CD8-positive, alpha-beta memory T cell (primary cell): Measurements from ENCODE around the gene GRM5. TPM values are rescaled to one million over a fixed set of nuclear protein-coding genes. Genes with fewer than 3 reads are reported as not detected.

ENCODE experiments used
- CTCF ChIA-PET: fragments of 350-600 bp; sonication (Branson Sonifier 250); formaldehyde crosslinking; loops from one replicate; lab custom pipeline; 2021; ENCODE audit warnings: antibody characterized with exemption; lab: Charles Lee
- POLR2A ChIA-PET: fragments of 350-600 bp; sonication (Branson Sonifier 250); formaldehyde crosslinking; loops from one replicate; lab custom pipeline; 2021; ENCODE audit warnings: antibody characterized with exemption; lab: Charles Lee
- DNase-seq, 5 donors: peaks; one replicate each; pipeline versions ENCODE4 v3.0.0 to v3.0.0-alpha.2; 2020 to 2022; ENCODE audit warnings: mixed read lengths in 1 of 5
- H3K27ac ChIP-seq: one replicate; pipeline ENCODE4 v1.7.0; 2013; ENCODE audit warnings: low read depth, mild to moderate bottlenecking, low read length, moderate library complexity
- H3K27me3 ChIP-seq: 2 replicates; pipeline ENCODE4 v1.7.0; 2013; ENCODE audit warnings: low read length, mild to moderate bottlenecking; ENCODE audit not compliant: insufficient read depth, poor library complexity, severe bottlenecking
- H3K36me3 ChIP-seq: 2 replicates; pipeline ENCODE4 v1.7.0; 2013; ENCODE audit warnings: mild to moderate bottlenecking, low read length, moderate library complexity; ENCODE audit not compliant: insufficient read depth
- H3K4me1 ChIP-seq: 2 replicates; pipeline ENCODE4 v1.7.0; 2013; ENCODE audit warnings: mild to moderate bottlenecking, low read length, moderate library complexity; ENCODE audit not compliant: insufficient read depth
- H3K4me3 ChIP-seq: 2 replicates; pipeline ENCODE4 v1.7.0; 2013; ENCODE audit warnings: mild to moderate bottlenecking, low read length
- H3K9me3 ChIP-seq: 2 replicates; pipeline ENCODE4 v1.7.0; 2013; ENCODE audit warnings: mild to moderate bottlenecking, low read length
- H3K27ac Mint-ChIP-seq, 8 donors: one replicate each; pipeline ENCODE4 v1.8.0; 2020 to 2021; ENCODE audit warnings: mixed read lengths in 8 of 8, mild to moderate bottlenecking in 6 of 8, inconsistent platforms in 3 of 8, moderate library complexity in 3 of 8
- H3K27me3 Mint-ChIP-seq, 2 donors: one replicate each; pipeline ENCODE4 v1.8.0; 2020 to 2021; ENCODE audit warnings: mixed read lengths in 2 of 2, mild to moderate bottlenecking in 1 of 2, moderate library complexity in 1 of 2
- H3K36me3 Mint-ChIP-seq, 3 donors: one replicate each; pipeline ENCODE4 v1.8.0; 2020 to 2021; ENCODE audit warnings: mixed read lengths in 3 of 3, inconsistent platforms in 1 of 3, mild to moderate bottlenecking in 1 of 3
- H3K4me1 Mint-ChIP-seq, 3 donors: one replicate each; pipeline ENCODE4 v1.8.0; 2020 to 2021; ENCODE audit warnings: mixed read lengths in 3 of 3, inconsistent platforms in 1 of 3, mild to moderate bottlenecking in 1 of 3
- H3K4me3 Mint-ChIP-seq, 7 donors: one replicate each; pipeline ENCODE4 v1.8.0; 2020 to 2021; ENCODE audit warnings: mixed read lengths in 7 of 7, mild to moderate bottlenecking in 6 of 7, moderate library complexity in 4 of 7, inconsistent platforms in 2 of 7
- H3K9me3 Mint-ChIP-seq, 5 donors: one replicate each; pipeline ENCODE4 v1.8.0; 2020 to 2022; ENCODE audit warnings: mixed read lengths in 5 of 5, mild to moderate bottlenecking in 3 of 5, moderate library complexity in 2 of 5, inconsistent platforms in 1 of 5
- polyA plus RNA-seq: library from polyadenylated mRNA; unstranded; fragments of 300-500 nt; fragmentation: Illumina TruSeq; gene quantifications from one replicate; pipeline ENCODE4 v1.2.3, GENCODE V29; 2021
- total RNA-seq, 2 experiments: library from RNA; stranded (reverse); gene quantifications; one replicate each; pipeline ENCODE4 v1.2.3, GENCODE V29; 2021

GRM5 gene
- total and polyA plus RNA-seq, 3 experiments from 2014 or later: not detected

GRCh38 chr11:88657076-88657738, 408.6 kb downstream of the GRM5 start:
- Histone ChIP-seq H3K27me3 (no peaks in the 10 kb centered on the region), H3K9me3 (no peaks in the 10 kb centered on the region), H3K4me1 (no peaks in the 10 kb centered on the region), H3K4me3 (no peak overlapping the region), H3K36me3 (no peaks in the 10 kb centered on the region), H3K27ac (no peak overlapping the region)
- H3K4me1 Mint-ChIP-seq: peaks cover 7 to 14% (median 12%) of the 10 kb centered on the region in 3 donors
- H3K27ac Mint-ChIP-seq: peak overlapping the region in 1 of 8 donors; percentile 3
- H3K27me3 Mint-ChIP-seq: peaks cover 0 to 3% of the 10 kb centered on the region in 2 donors
- no peaks in the 10 kb centered on the region for H3K9me3 Mint-ChIP-seq
- peak overlapping the region in 5 of 7 donors; percentile 7 to 71 (median 34) for H3K4me3 Mint-ChIP-seq
- POLR2A ChIA-PET: no interaction called here
- no peaks in the 10 kb centered on the region for H3K36me3 Mint-ChIP-seq
- no peak for DNase-seq
- CTCF ChIA-PET: no interaction called here

GRCh38 chr11:88656283-88656682, 409.5 kb downstream of the GRM5 start:
- H3K4me1 Mint-ChIP-seq: peaks cover 7 to 14% (median 12%) of the 10 kb centered on the region in 3 donors
- ChIA-PET CTCF (no interaction called here), POLR2A (no interaction called here)
- H3K9me3 ChIP-seq: no peaks in the 10 kb centered on the region
- no peaks in the 10 kb centered on the region for H3K27me3 ChIP-seq
- H3K4me3 ChIP-seq: no peak overlapping the region
- no peaks in the 10 kb centered on the region for H3K9me3 Mint-ChIP-seq
- H3K27me3 Mint-ChIP-seq: peaks cover 0 to 3% of the 10 kb centered on the region in 2 donors
- no peak overlapping the region for H3K27ac Mint-ChIP-seq
- H3K27ac ChIP-seq: no peak overlapping the region
- no peaks in the 10 kb centered on the region for H3K36me3 Mint-ChIP-seq
- no peak for DNase-seq
- no peaks in the 10 kb centered on the region for H3K36me3 ChIP-seq
- no peak overlapping the region for H3K4me3 Mint-ChIP-seq
- no peaks in the 10 kb centered on the region for H3K4me1 ChIP-seq

GRCh38 chr11:88655656-88656055, 410.1 kb downstream of the GRM5 start:
- Mint-ChIP-seq H3K36me3 (no peaks in the 10 kb centered on the region), H3K4me1 (peaks cover 7 to 14% (median 12%) of the 10 kb centered on the region in 3 donors), H3K27me3 (peaks cover 0 to 3% of the 10 kb centered on the region in 2 donors), H3K9me3 (no peaks in the 10 kb centered on the region), H3K4me3 (no peak overlapping the region), H3K27ac (no peak overlapping the region)
- Histone ChIP-seq H3K27me3 (no peaks in the 10 kb centered on the region), H3K27ac (no peak overlapping the region), H3K4me1 (no peaks in the 10 kb centered on the region), H3K36me3 (no peaks in the 10 kb centered on the region), H3K9me3 (no peaks in the 10 kb centered on the region), H3K4me3 (no peak overlapping the region)
- ChIA-PET POLR2A (no interaction called here), CTCF (no interaction called here)
- DNase-seq: no peak

- no peaks in the 10 kb centered on the region for H3K9me3 ChIP-seq
- H3K27ac ChIP-seq: no peak overlapping the region
- Mint-ChIP-seq H3K9me3 (no peaks in the 10 kb centered on the region), H3K27me3 (peaks cover 0 to 3% of the 10 kb centered on the region in 2 donors), H3K36me3 (no peaks in the 10 kb centered on the region), H3K4me3 (no peak overlapping the region), H3K27ac (no peak overlapping the region), H3K4me1 (peaks cover 7 to 14% (median 12%) of the 10 kb centered on the region in 3 donors)
- no peak overlapping the region for H3K4me3 ChIP-seq
- H3K27me3 ChIP-seq: no peaks in the 10 kb centered on the region
- ChIA-PET POLR2A (no interaction called here), CTCF (no interaction called here)
- DNase-seq: no peak
- no peaks in the 10 kb centered on the region for H3K36me3 ChIP-seq
- H3K4me1 ChIP-seq: no peaks in the 10 kb centered on the region
Observed at GRCh38 chr11:88655196-88655595, 410.6 kb downstream of the GRM5 start.

- H3K27me3 Mint-ChIP-seq: no peaks in the 10 kb centered on the region
- CTCF ChIA-PET: no interaction called here
Observed at GRCh38 chr11:88651556-88651955, 414.2 kb downstream of the GRM5 start.

GRCh38 chr11:88644724-88645123, 421.1 kb downstream of the GRM5 start:
- Histone ChIP-seq H3K9me3 (no peaks in the 10 kb centered on the region), H3K4me3 (no peak overlapping the region), H3K27ac (no peak overlapping the region), H3K27me3 (no peaks in the 10 kb centered on the region), H3K4me1 (no peaks in the 10 kb centered on the region), H3K36me3 (no peaks in the 10 kb centered on the region)
- POLR2A ChIA-PET: no interaction called here
- H3K9me3 Mint-ChIP-seq: no peaks in the 10 kb centered on the region
- H3K36me3 Mint-ChIP-seq: no peaks in the 10 kb centered on the region
- peaks cover 3 to 4% of the 10 kb centered on the region in 2 donors for H3K27me3 Mint-ChIP-seq
- no peak for DNase-seq
- H3K27ac Mint-ChIP-seq: no peak overlapping the region
- H3K4me1 Mint-ChIP-seq: no peaks in the 10 kb centered on the region
- H3K4me3 Mint-ChIP-seq: no peak overlapping the region
- CTCF ChIA-PET: no interaction called here

More at GRCh38 chr11:88651556-88651955, 414.2 kb downstream of the GRM5 start:
- H3K36me3 ChIP-seq: no peaks in the 10 kb centered on the region
- Mint-ChIP-seq H3K4me3 (no peak overlapping the region), H3K36me3 (no peaks in the 10 kb centered on the region), H3K4me1 (no peaks in the 10 kb centered on the region), H3K27ac (no peak overlapping the region), H3K9me3 (no peaks in the 10 kb centered on the region)
- no peaks in the 10 kb centered on the region for H3K27me3 ChIP-seq
- H3K4me3 ChIP-seq: no peak overlapping the region
- POLR2A ChIA-PET: no interaction called here
- no peaks in the 10 kb centered on the region for H3K9me3 ChIP-seq
- DNase-seq: no peak
- H3K4me1 ChIP-seq: no peaks in the 10 kb centered on the region
- no peak overlapping the region for H3K27ac ChIP-seq

GRCh38 chr11:88632163-88632562, 433.6 kb downstream of the GRM5 start:
- ChIA-PET CTCF (no interaction called here), POLR2A (no interaction called here)
- no peaks in the 10 kb centered on the region for H3K9me3 Mint-ChIP-seq
- H3K4me3 ChIP-seq: no peak overlapping the region
- no peaks in the 10 kb centered on the region for H3K9me3 ChIP-seq
- H3K4me1 ChIP-seq: no peaks in the 10 kb centered on the region
- H3K27ac Mint-ChIP-seq: no peak overlapping the region
- H3K27me3 Mint-ChIP-seq: peaks cover 1 to 3% of the 10 kb centered on the region in 2 donors
- no peak overlapping the region for H3K27ac ChIP-seq
- no peak overlapping the region for H3K4me3 Mint-ChIP-seq
- no peaks in the 10 kb centered on the region for H3K36me3 ChIP-seq
- H3K4me1 Mint-ChIP-seq: no peaks in the 10 kb centered on the region
- H3K36me3 Mint-ChIP-seq: no peaks in the 10 kb centered on the region
- H3K27me3 ChIP-seq: no peaks in the 10 kb centered on the region
- DNase-seq: no peak

GRCh38 chr11:88631497-88631896, 434.3 kb downstream of the GRM5 start:
- no peaks in the 10 kb centered on the region for H3K36me3 ChIP-seq
- no peaks in the 10 kb centered on the region for H3K9me3 ChIP-seq
- H3K27me3 ChIP-seq: no peaks in the 10 kb centered on the region
- CTCF ChIA-PET: no interaction called here
- POLR2A ChIA-PET: no interaction called here
- H3K27ac Mint-ChIP-seq: no peak overlapping the region
- no peak overlapping the region for H3K27ac ChIP-seq
- no peaks in the 10 kb centered on the region for H3K36me3 Mint-ChIP-seq
- no peak for DNase-seq
- H3K4me3 Mint-ChIP-seq: no peak overlapping the region
- no peaks in the 10 kb centered on the region for H3K9me3 Mint-ChIP-seq
- H3K4me3 ChIP-seq: no peak overlapping the region
- no peaks in the 10 kb centered on the region for H3K4me1 Mint-ChIP-seq
- peaks cover 1 to 3% of the 10 kb centered on the region in 2 donors for H3K27me3 Mint-ChIP-seq
- no peaks in the 10 kb centered on the region for H3K4me1 ChIP-seq
